Smooth muscle cell (in vitro differentiated cells): Measurements from ENCODE around the gene SCAMP2. TPM values are rescaled to one million over a fixed set of nuclear protein-coding genes. Genes with fewer than 3 reads are reported as not detected.

Experiments used
- DNase-seq: peaks from one replicate; lab custom pipeline; 2025; ENCODE audit not compliant: unreplicated experiment; lab: John Stamatoyannopoulos, UW
- H2AFZ ChIP-seq: fragments of 200-600 bp; sonication (generic); 2 replicates; pipeline ENCODE4 v1.6.0; 2016; ENCODE audit warnings: antibody characterized with exemption, low read depth, mild to moderate bottlenecking
- H3F3A ChIP-seq: fragments of 200-600 bp; sonication (generic); 2 replicates; pipeline ENCODE4 v1.6.0; 2017; ENCODE audit warnings: antibody characterized with exemption, low read depth
- H3K27ac ChIP-seq: fragments of 200-600 bp; sonication (generic); 2 replicates; pipeline ENCODE4 v1.5.1; 2016; ENCODE audit warnings: low read depth, mild to moderate bottlenecking
- H3K27me3 ChIP-seq: fragments of 200-600 bp; sonication (generic); 2 replicates; pipeline ENCODE4 v1.6.1; 2016; ENCODE audit warnings: low read depth, mild to moderate bottlenecking
- H3K36me3 ChIP-seq: fragments of 200-600 bp; sonication (generic); 2 replicates; pipeline ENCODE4 v1.5.1; 2016; ENCODE audit warnings: low read depth
- H3K4me1 ChIP-seq: fragments of 200-600 bp; sonication (generic); 2 replicates; pipeline ENCODE4 v1.5.1; 2016; ENCODE audit warnings: low read depth
- H3K4me2 ChIP-seq: fragments of 200-600 bp; sonication (generic); 2 replicates; pipeline ENCODE4 v1.6.0; 2016; ENCODE audit warnings: mild to moderate bottlenecking
- H3K4me3 ChIP-seq: fragments of 200-600 bp; sonication (generic); 2 replicates; pipeline ENCODE4 v1.5.1; 2016; ENCODE audit warnings: mild to moderate bottlenecking
- H3K79me2 ChIP-seq: fragments of 200-600 bp; sonication (generic); 2 replicates; pipeline ENCODE4 v1.6.0; 2016; ENCODE audit warnings: low read depth, mild to moderate bottlenecking
- H3K9ac ChIP-seq: fragments of 200-600 bp; sonication (generic); 2 replicates; pipeline ENCODE4 v1.6.0; 2016; ENCODE audit warnings: low read depth
- H3K9me3 ChIP-seq: fragments of 200-600 bp; sonication (generic); replicated peaks from 2 replicates; pipeline ENCODE4 v1.5.1; 2016; ENCODE audit warnings: low read depth
- H4K20me1 ChIP-seq: fragments of 200-600 bp; sonication (generic); 2 replicates; pipeline ENCODE4 v1.6.0; 2016; ENCODE audit warnings: low read depth
- whole genome bisulfite sequencing: methylation state at CpG from one replicate; pipeline ENCODE4 v1.1.7; 2016; ENCODE audit warnings: low lambda C conversion rate; 5-methylcytosine and 5-hydroxymethylcytosine counted together
- polyA plus RNA-seq: library from polyadenylated mRNA; unstranded; fragments of >200 nt; fragmentation: Nextera tagmentation; extraction: Ambion mirVana; gene quantifications from 2 replicates; pipeline ENCODE4 v1.2.1, GENCODE V29; 2016
- total RNA-seq: library from RNA; depleted of rRNA; stranded (reverse); fragments of >200 nt; gene quantifications from 2 replicates; pipeline ENCODE4 v1.2.3, GENCODE V29; 2014
- TF ChIP-seq, protein P1 (sequence below): fragments of 200-600 bp; sonication (generic); IDR thresholded peaks from 2 replicates; pipeline ENCODE4 v1.5.1; 2017; ENCODE audit warnings: borderline replicate concordance, mild to moderate bottlenecking, antibody characterized with exemption; ENCODE audit not compliant: insufficient read depth, poor library complexity, severe bottlenecking

Gene SCAMP2
- total and polyA plus RNA-seq, 2 experiments from 2014 or later: 55.5 to 80.3 TPM

DNA sequence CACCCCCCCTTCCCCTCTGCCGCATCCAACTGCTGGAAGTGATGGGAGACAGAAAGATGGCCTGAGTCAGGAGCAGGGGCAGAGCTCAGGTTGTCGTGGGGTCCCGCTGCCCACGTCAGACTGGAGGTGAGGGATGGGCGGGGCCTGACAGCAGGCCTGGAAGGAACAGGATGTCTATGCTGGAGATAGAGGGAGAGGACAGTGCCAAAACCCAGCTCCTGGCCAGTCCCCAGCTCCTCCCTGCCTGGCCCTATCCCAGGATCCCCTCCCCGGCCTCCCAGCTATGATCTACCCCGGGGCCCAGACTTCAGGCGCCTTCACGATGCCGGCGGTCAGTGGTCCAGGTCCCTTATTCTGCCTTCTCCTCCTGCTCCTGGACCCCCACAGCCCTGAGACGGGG, 60.6 kb downstream of the SCAMP2 start, which contains the start of gene LMAN1L:
LMAN1L (plus strand) TSS at position 303 of the 400 bp plus-strand sequence; CDS start at position 323, 20 bp downstream.
- Histone ChIP-seq H3K4me2 (no peak within 1 kb of the TSS), H3K79me2 (no peaks in the 10 kb centered on the region), H3K9ac (no peak within 1 kb of the TSS), H3K27ac (no peak within 1 kb of the TSS), H3K4me1 (no peaks in the 10 kb centered on the region), H3K4me3 (no peak within 1 kb of the TSS), H4K20me1 (no peaks in the 10 kb centered on the region), H3K27me3 (no peaks in the 10 kb centered on the region), H3K36me3 (no peaks in the 10 kb centered on the region), H2AFZ (no peak within 1 kb of the TSS), H3K9me3 (no peaks in the 10 kb centered on the region), H3F3A (no peaks in the 10 kb centered on the region)
- WGBS: 92% methylated on average over 12 of the region's 12 CpGs
- TF ChIP-seq, protein P1, sequence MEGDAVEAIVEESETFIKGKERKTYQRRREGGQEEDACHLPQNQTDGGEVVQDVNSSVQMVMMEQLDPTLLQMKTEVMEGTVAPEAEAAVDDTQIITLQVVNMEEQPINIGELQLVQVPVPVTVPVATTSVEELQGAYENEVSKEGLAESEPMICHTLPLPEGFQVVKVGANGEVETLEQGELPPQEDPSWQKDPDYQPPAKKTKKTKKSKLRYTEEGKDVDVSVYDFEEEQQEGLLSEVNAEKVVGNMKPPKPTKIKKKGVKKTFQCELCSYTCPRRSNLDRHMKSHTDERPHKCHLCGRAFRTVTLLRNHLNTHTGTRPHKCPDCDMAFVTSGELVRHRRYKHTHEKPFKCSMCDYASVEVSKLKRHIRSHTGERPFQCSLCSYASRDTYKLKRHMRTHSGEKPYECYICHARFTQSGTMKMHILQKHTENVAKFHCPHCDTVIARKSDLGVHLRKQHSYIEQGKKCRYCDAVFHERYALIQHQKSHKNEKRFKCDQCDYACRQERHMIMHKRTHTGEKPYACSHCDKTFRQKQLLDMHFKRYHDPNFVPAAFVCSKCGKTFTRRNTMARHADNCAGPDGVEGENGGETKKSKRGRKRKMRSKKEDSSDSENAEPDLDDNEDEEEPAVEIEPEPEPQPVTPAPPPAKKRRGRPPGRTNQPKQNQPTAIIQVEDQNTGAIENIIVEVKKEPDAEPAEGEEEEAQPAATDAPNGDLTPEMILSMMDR: no peak
- DNase-seq: no peak

DNA sequence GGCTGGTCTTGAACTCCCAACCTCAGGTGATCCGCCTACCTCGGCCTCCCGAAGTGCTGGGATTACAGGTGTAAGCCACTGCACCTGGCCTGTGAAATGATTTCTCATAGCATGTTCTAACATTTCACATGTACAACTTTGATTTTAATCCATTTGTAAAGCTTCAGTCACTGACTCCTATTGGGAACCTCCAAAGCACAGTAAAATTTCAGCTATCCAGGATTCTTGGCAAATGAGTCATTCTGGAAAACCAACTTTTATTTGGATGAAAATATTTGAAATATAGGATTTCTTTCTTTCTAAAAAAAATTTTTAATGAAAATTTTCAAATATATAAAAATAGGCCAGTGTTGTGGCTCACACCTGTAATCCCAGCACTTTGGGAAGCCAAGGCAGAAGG, 63.2 kb downstream of the SCAMP2 start:
- H3K9me3 ChIP-seq: no peaks in the 10 kb centered on the region
- TF ChIP-seq, protein P1: no peak
- 90% methylated on average over 3 of the region's 3 CpGs for WGBS

DNA sequence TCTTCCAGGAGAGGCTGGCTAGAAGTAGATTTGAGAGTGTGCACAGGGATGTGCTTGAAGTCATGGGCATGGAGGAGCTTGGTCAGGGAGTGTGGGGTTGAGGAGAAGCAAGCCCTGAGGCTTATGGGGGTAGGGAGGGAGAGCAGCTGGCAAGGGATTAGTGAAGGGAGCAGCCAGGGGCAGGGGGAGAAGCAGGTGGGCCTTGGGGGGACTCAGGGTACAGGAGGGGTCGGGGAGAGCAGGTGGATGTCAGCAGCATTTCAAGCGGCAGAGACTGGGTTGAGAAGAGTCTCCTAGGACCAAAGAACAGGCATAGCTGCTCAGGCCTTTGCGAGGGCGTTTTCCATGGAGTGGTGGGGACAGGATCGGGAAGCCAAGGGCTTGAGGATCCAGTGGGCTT, 63.9 kb downstream of the SCAMP2 start:
- no peak overlapping the region for H3K4me3 ChIP-seq
- H3K9me3 ChIP-seq: no peaks in the 10 kb centered on the region
- TF ChIP-seq, protein P1: no peak
- no peak overlapping the region for H3K27ac ChIP-seq
- H4K20me1 ChIP-seq: no peaks in the 10 kb centered on the region
- H3K79me2 ChIP-seq: no peaks in the 10 kb centered on the region
- no peak for DNase-seq
- H3K4me2 ChIP-seq: no peak overlapping the region
- H3K36me3 ChIP-seq: no peaks in the 10 kb centered on the region
- H3K9ac ChIP-seq: no peak overlapping the region
- 95% methylated on average over 5 of the region's 5 CpGs for WGBS
- no peak overlapping the region for H2AFZ ChIP-seq
- H3F3A ChIP-seq: no peaks in the 10 kb centered on the region
- no peaks in the 10 kb centered on the region for H3K4me1 ChIP-seq
- H3K27me3 ChIP-seq: no peaks in the 10 kb centered on the region

More for the DNA sequence above, 63.2 kb downstream of the SCAMP2 start:
- H3K4me1 ChIP-seq: no peaks in the 10 kb centered on the region
- no peaks in the 10 kb centered on the region for H3K36me3 ChIP-seq
- H3K9ac ChIP-seq: no peak overlapping the region
- H3K27me3 ChIP-seq: no peaks in the 10 kb centered on the region
- no peaks in the 10 kb centered on the region for H3F3A ChIP-seq
- no peak overlapping the region for H3K4me2 ChIP-seq
- H3K4me3 ChIP-seq: no peak overlapping the region
- no peak for DNase-seq
- no peaks in the 10 kb centered on the region for H4K20me1 ChIP-seq
- H3K27ac ChIP-seq: no peak overlapping the region
- no peaks in the 10 kb centered on the region for H3K79me2 ChIP-seq
- no peak overlapping the region for H2AFZ ChIP-seq

DNA sequence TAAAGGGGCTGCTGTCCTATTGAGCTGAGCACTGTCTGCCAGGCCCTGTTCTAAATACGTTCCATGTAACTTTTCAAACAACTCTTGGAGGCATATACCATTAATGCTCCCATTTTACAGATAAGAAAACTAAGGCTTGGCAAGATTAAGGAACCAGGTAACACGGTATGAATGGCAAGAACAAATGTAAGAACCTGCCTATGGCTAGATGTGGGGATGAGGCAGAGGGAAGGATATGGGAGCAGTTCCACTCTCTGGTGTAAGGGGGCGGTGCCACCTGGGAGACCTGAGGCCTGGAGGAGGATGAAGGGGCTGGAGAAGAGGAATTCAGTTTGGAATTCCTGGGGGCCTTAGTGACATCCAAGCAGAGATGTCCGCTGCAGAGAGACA, 64.3 kb downstream of the SCAMP2 start:
- Histone ChIP-seq H3K36me3 (no peaks in the 10 kb centered on the region), H3K9me3 (no peaks in the 10 kb centered on the region), H2AFZ (no peak overlapping the region), H3K27me3 (no peaks in the 10 kb centered on the region), H3K79me2 (no peaks in the 10 kb centered on the region), H3K9ac (no peak overlapping the region), H3K27ac (no peak overlapping the region), H3K4me2 (no peak overlapping the region), H3K4me3 (no peak overlapping the region), H3F3A (no peaks in the 10 kb centered on the region), H3K4me1 (no peaks in the 10 kb centered on the region), H4K20me1 (no peaks in the 10 kb centered on the region)
- whole genome bisulfite sequencing: 68% methylated on average over 4 of the region's 4 CpGs
- DNase-seq: no peak
- TF ChIP-seq, protein P1: no peak
